ENCODE data around the gene CRADD. TPM values are rescaled to one million over a fixed set of nuclear protein-coding genes. Genes with fewer than 3 reads are reported as not detected.

Gene CRADD
- total and polyA plus RNA-seq, 4 donors: 16.9 to 33.4 (median 20.0) TPM

- DNase-seq (no peak), ATAC-seq (ENCODE audit: low FRiP score) (no peak)
- Histone ChIP-seq H3K4me1 (ENCODE audit: control insufficient read depth in 1 of 2, insufficient read depth in 2 of 2, low read length in 2 of 2) (no peaks in the 10 kb centered on the region), H3K9me3 (ENCODE audit: control insufficient read depth, low read length) (peaks cover 1% of the 10 kb centered on the region), H3K27ac (ENCODE audit: low read depth in 1 of 2, low read length in 2 of 2) (no peak overlapping the region), H3K36me3 (ENCODE audit: control insufficient read depth in 1 of 2, insufficient read depth in 2 of 2, low read length in 1 of 2) (no peaks in the 10 kb centered on the region), H3K4me3 (ENCODE audit: low read length in 2 of 2) (no peak overlapping the region), H3K27me3 (ENCODE audit: control insufficient read depth in 1 of 2, insufficient read depth in 2 of 2, low read length in 1 of 2) (no peaks in the 10 kb centered on the region)
- 76 to 83% methylated on average over 2 of the region's 2 CpGs for WGBS, 2 donors
- intact Hi-C loops (cut with DNase I): no loop called here
Measured at GRCh38 chr12:93664573-93665138, 12.5 kb upstream of the CRADD start.

GRCh38 chr12:93667672-93668071 lies 9.5 kb upstream of the CRADD start:
- DNase-seq (no peak), ATAC-seq (ENCODE audit: low FRiP score) (no peak)
- Histone ChIP-seq H3K27me3 (ENCODE audit: control insufficient read depth in 1 of 2, insufficient read depth in 2 of 2, low read length in 1 of 2) (no peaks in the 10 kb centered on the region), H3K9me3 (ENCODE audit: control insufficient read depth, low read length) (peaks cover 1% of the 10 kb centered on the region), H3K4me3 (ENCODE audit: low read length in 2 of 2) (no peak overlapping the region), H3K4me1 (ENCODE audit: control insufficient read depth in 1 of 2, insufficient read depth in 2 of 2, low read length in 2 of 2) (no peaks in the 10 kb centered on the region), H3K27ac (ENCODE audit: low read depth in 1 of 2, low read length in 2 of 2) (no peak overlapping the region), H3K36me3 (ENCODE audit: control insufficient read depth in 1 of 2, insufficient read depth in 2 of 2, low read length in 1 of 2) (no peaks in the 10 kb centered on the region)
- WGBS, 2 donors: 83 to 93% methylated on average over 1 of the region's 1 CpG
- intact Hi-C loops (cut with DNase I): no loop called here

DNA sequence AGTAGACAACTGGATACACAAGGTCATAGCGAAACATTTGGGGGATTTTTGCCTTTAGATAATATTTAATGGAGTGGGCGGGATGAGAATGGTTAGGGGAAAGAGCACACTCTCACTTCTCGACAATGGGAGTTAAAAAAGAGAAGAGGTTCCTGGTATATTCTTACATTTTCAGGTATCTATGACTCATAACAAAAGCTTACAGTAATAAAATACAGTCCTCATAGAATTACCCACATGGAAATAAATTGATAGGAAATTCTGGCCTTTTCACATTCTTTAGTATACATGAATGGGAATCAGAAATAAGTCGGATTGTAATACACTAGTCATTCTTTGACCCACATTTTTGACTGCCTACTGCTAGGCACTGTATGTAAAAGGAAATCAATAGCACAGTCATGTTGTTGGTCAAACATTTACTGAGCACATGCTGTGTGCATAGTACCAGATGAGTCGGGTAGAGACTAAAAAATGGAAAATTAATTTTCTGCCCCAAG lies 8.2 kb upstream of the CRADD start:
- intact Hi-C loops (cut with DNase I): no loop called here
- WGBS, 2 donors: 94 to 97% methylated on average over 5 of the region's 5 CpGs
- Histone ChIP-seq H3K27ac (ENCODE audit: low read depth in 1 of 2, low read length in 2 of 2) (no peak overlapping the region), H3K4me1 (ENCODE audit: control insufficient read depth in 1 of 2, insufficient read depth in 2 of 2, low read length in 2 of 2) (no peaks in the 10 kb centered on the region), H3K27me3 (ENCODE audit: control insufficient read depth in 1 of 2, insufficient read depth in 2 of 2, low read length in 1 of 2) (no peaks in the 10 kb centered on the region), H3K9me3 (ENCODE audit: control insufficient read depth, low read length) (peaks cover 1% of the 10 kb centered on the region), H3K36me3 (ENCODE audit: control insufficient read depth in 1 of 2, insufficient read depth in 2 of 2, low read length in 1 of 2) (no peaks in the 10 kb centered on the region), H3K4me3 (ENCODE audit: low read length in 2 of 2) (no peak overlapping the region)
- DNase-seq: no peak
- no peak for ATAC-seq (ENCODE audit: low FRiP score)

DNA sequence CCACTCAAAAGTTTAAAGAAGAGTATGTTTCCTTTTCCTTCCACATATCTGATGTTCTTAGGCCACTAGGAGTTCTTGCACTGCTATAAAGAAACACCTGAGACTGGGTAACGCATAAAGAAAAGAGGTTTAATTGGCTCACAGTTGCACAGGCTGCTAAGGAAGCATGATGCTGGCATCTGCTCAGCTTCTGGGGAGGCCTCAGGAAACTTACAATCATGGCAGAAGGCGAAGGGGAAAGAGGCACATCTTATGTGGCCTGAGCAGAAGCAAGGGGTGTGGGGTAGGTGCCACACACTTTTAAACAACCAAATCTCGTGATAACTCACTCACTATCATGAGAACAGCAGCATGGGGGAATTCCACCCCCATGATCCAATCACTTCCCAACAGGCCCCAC lies 7.7 kb upstream of the CRADD start:
- WGBS, 2 donors: 92 to 94% methylated on average over 3 of the region's 3 CpGs
- intact Hi-C loops (cut with DNase I): no loop called here
- Histone ChIP-seq H3K36me3 (ENCODE audit: control insufficient read depth in 1 of 2, insufficient read depth in 2 of 2, low read length in 1 of 2) (no peaks in the 10 kb centered on the region), H3K4me3 (ENCODE audit: low read length in 2 of 2) (no peak overlapping the region), H3K4me1 (ENCODE audit: control insufficient read depth in 1 of 2, insufficient read depth in 2 of 2, low read length in 2 of 2) (no peaks in the 10 kb centered on the region), H3K9me3 (ENCODE audit: control insufficient read depth, low read length) (peaks cover 1% of the 10 kb centered on the region), H3K27ac (ENCODE audit: low read depth in 1 of 2, low read length in 2 of 2) (no peak overlapping the region), H3K27me3 (ENCODE audit: control insufficient read depth in 1 of 2, insufficient read depth in 2 of 2, low read length in 1 of 2) (no peaks in the 10 kb centered on the region)
- ATAC-seq (ENCODE audit: low FRiP score) (no peak), DNase-seq (no peak)

DNA sequence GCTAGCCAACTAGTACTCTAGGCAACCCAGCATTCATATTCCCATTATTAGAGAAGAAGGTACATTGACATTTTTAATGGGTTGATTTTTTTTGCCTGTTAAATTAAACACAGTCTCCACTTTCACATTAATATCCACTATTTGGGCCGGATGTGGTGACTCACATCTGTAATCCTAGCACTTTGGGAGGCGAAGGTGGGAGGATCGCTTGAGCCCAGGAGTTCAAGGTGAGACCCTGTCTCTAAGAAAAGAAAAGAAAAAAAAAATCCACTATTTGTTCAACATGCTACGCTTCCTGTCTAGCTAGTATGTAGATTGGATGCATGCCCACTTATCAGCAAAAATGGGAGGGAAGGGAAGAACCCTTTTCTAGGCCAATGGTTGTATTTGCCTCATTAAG lies 7.1 kb upstream of the CRADD start:
- Histone ChIP-seq H3K9me3 (ENCODE audit: control insufficient read depth, low read length) (peaks cover 1% of the 10 kb centered on the region), H3K4me1 (ENCODE audit: control insufficient read depth in 1 of 2, insufficient read depth in 2 of 2, low read length in 2 of 2) (no peaks in the 10 kb centered on the region), H3K4me3 (ENCODE audit: low read length in 2 of 2) (no peak overlapping the region), H3K27ac (ENCODE audit: low read depth in 1 of 2, low read length in 2 of 2) (no peak overlapping the region), H3K27me3 (ENCODE audit: control insufficient read depth in 1 of 2, insufficient read depth in 2 of 2, low read length in 1 of 2) (no peaks in the 10 kb centered on the region), H3K36me3 (ENCODE audit: control insufficient read depth in 1 of 2, insufficient read depth in 2 of 2, low read length in 1 of 2) (no peaks in the 10 kb centered on the region)
- intact Hi-C loops (cut with DNase I): loop anchor here in 1 of 2 donors (10.0 kb wide), 1 partner anchor 425 kb away; no protein-coding TSS in a partner anchor
- DNase-seq (no peak), ATAC-seq (ENCODE audit: low FRiP score) (no peak)
- WGBS, 2 donors: 88 to 91% methylated on average over 4 of the region's 4 CpGs

- no peak for ATAC-seq (ENCODE audit: low FRiP score)
- intact Hi-C loops (cut with DNase I): loop anchor here in 1 of 2 donors (10.0 kb wide), 1 partner anchor 424 kb away; no protein-coding TSS in a partner anchor
- WGBS, 2 donors: 73 to 79% methylated on average over 3 of the region's 3 CpGs
Measured at GRCh38 chr12:93671044-93671443, 6.1 kb upstream of the CRADD start.

GRCh38 chr12:93673084-93673483 lies 4.1 kb upstream of the CRADD start:
- Histone ChIP-seq H3K36me3 (ENCODE audit: control insufficient read depth in 1 of 2, insufficient read depth in 2 of 2, low read length in 1 of 2) (no peaks in the 10 kb centered on the region), H3K9me3 (ENCODE audit: control insufficient read depth, low read length) (peaks cover 1% of the 10 kb centered on the region), H3K4me3 (ENCODE audit: low read length in 2 of 2) (no peak overlapping the region), H3K4me1 (ENCODE audit: control insufficient read depth in 1 of 2, insufficient read depth in 2 of 2, low read length in 2 of 2) (no peaks in the 10 kb centered on the region), H3K27ac (ENCODE audit: low read depth in 1 of 2, low read length in 2 of 2) (no peak overlapping the region), H3K27me3 (ENCODE audit: control insufficient read depth in 1 of 2, insufficient read depth in 2 of 2, low read length in 1 of 2) (no peaks in the 10 kb centered on the region)
- 48 to 50% methylated on average over 1 of the region's 1 CpG for WGBS, 2 donors
- DNase-seq (no peak), ATAC-seq (ENCODE audit: low FRiP score) (no peak)
- intact Hi-C loops (cut with DNase I): loop anchor here in 1 of 2 donors (10.0 kb wide), 1 partner anchor 422 kb away; no protein-coding TSS in a partner anchor

More at GRCh38 chr12:93671044-93671443, 6.1 kb upstream of the CRADD start:
- DNase-seq: no peak
- H3K36me3 ChIP-seq (ENCODE audit: control insufficient read depth in 1 of 2, insufficient read depth in 2 of 2, low read length in 1 of 2): no peaks in the 10 kb centered on the region
- no peaks in the 10 kb centered on the region for H3K4me1 ChIP-seq (ENCODE audit: control insufficient read depth in 1 of 2, insufficient read depth in 2 of 2, low read length in 2 of 2)
- no peak overlapping the region for H3K4me3 ChIP-seq (ENCODE audit: low read length in 2 of 2)
- no peak overlapping the region for H3K27ac ChIP-seq (ENCODE audit: low read depth in 1 of 2, low read length in 2 of 2)
- H3K9me3 ChIP-seq (ENCODE audit: control insufficient read depth, low read length): peaks cover 1% of the 10 kb centered on the region
- no peaks in the 10 kb centered on the region for H3K27me3 ChIP-seq (ENCODE audit: control insufficient read depth in 1 of 2, insufficient read depth in 2 of 2, low read length in 1 of 2)

DNA sequence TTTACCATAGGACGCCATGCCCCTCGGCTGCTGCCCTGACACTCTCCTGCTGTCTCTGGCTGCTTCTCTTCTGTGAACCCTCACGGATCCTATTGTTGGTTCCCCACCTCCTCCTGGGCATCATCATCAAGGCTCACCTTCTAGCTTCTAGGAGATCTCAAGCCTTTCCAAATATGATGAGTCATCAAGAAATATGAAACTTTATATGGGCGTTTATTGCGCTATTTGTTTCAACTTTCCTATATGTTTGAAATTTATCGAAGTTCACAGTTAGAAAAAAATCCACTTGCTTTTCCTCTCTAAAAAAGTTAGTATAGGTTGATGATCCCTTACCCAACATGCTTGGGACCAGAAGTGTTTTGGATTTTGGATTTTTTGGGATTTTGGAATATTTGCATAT lies 2.8 kb upstream of the CRADD start:
- no peaks in the 10 kb centered on the region for H3K36me3 ChIP-seq (ENCODE audit: control insufficient read depth in 1 of 2, insufficient read depth in 2 of 2, low read length in 1 of 2)
- ATAC-seq (ENCODE audit: low FRiP score) (no peak), DNase-seq (no peak)
- no peaks in the 10 kb centered on the region for H3K4me1 ChIP-seq (ENCODE audit: control insufficient read depth in 1 of 2, insufficient read depth in 2 of 2, low read length in 2 of 2)
- WGBS, 2 donors: 82 to 85% methylated on average over 6 of the region's 6 CpGs
- peaks cover 1% of the 10 kb centered on the region for H3K9me3 ChIP-seq (ENCODE audit: control insufficient read depth, low read length)
- no peaks in the 10 kb centered on the region for H3K27me3 ChIP-seq (ENCODE audit: control insufficient read depth in 1 of 2, insufficient read depth in 2 of 2, low read length in 1 of 2)
- intact Hi-C loops (cut with DNase I): loop anchor here (2.0 to 10.0 kb wide), 2 partner anchors 50 to 420 kb away; no protein-coding TSS in a partner anchor
- H3K27ac ChIP-seq (ENCODE audit: low read depth in 1 of 2, low read length in 2 of 2): no peak overlapping the region
- H3K4me3 ChIP-seq (ENCODE audit: low read length in 2 of 2): no peak overlapping the region

All from aorta (tissue), 5 donors.